ENCODE data around the gene CABP2.
"Not testable (repeated sequence)": the region's sequence is repeated elsewhere in the genome, so short reads cannot be mapped to it uniquely, and the experiment has no call there.

CABP2 gene

DNA sequence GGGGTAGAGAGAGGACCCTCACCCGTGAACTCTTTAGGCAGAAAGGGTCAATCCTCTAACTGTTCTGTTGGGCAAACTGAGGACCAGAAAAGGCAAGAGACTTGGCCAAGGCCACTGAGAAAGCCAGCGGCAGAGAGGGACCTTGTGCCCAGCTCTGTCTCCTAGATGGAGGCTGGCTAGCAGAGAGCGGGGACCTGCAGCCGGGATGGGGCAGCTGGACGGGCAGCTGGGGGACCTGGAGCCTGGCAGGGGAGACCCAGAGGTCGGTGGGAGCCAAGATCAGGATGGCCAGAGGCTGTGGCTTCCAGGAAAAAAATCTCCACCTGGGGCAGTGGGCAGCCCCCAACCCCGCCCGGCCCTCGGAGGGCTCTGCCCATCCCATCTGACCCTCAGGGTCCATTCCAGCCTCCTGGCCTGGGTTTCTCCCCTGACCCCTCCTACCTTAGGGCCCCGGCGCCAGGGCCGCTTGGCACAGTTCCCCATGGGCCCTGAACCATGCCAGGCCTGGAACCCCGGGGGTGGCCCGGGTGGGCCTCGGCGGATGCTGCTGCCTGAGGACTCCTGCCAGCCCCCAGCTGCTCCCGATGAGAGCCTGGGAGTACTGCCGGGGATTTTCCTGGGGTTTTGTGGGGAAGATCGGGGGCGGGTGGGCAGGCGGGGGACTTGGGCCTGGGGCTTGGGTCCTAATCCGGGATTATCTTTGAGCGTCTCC is at the start of gene CABP2:
TSS of gene CABP2 (minus strand) at position 603 of the 712 bp plus-strand sequence. CDS start at position 483, 120 bp downstream.
- no peak for DNase-seq

DNA sequence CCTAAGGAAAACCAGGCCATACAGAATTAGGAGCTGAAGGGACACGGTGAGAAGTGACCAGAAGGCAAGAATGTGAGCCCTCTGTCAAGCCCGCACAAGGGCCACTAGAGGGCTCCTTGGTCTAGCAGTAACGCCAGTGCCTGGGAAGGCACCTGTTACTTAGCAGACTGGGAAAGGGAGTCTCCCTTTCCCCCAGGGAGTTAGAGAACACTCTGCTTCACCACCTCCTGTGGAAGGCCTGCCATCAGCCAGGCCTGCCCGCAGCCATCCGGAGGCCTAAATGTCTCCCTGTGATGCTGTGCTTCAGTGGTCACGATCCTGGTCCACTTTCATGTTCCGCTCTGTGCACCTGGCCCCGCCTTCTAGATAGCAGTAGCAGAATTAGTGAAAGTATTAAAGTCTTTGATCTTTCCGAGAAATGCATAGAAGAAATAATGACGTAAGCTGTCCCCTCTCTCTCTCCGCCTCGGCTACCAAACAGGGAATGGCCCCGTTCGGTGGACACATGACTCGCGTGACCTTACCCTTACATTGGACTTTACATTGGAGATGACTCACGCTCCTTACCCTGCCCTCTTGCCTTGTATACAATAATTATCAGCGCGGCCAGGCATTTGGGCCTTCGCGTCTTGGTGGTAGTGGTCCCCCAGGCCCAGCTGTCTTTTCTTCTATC is 49.6 kb upstream of the CABP2 start:
- no peak for DNase-seq

DNA sequence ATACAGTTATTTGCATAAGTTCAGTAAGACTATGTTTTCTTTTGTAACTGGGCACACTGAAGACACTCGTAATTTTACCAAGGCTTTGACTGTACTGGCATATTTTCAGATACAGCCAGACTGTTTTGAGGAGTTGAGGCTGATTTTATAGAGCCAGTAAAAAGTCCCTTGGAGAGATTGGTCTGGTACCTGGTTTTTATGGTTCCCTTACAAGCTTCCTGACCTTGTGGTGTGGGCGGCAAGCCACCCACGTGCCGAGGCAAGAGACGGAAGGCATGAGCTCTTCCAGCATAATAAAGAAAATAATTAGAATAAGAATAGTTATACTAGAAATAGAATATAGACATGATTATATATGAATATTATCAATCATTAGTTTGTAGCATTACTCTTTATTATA is 49.1 kb upstream of the CABP2 start:
- DNase-seq = no peak

DNA sequence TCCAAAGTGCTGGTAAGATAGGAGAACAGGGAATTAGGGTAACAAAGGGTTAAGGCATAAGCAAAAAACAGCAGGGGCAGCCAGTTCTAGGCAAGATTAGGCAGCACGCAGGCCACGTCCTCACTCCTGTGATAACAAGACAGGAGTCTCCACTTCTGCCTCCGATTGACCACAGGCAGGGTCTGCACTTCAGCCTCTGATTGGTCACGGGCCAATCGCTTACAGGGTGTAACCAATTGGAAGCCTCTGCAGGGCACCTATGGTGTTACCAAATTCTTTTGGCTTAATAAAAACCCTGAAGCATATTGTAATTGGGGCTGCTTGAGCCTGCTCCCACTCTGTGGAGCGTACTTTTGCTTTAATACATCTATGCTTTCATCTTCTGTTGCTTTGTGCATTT is 48.2 kb upstream of the CABP2 start:
- DNase-seq = no peak

DNA sequence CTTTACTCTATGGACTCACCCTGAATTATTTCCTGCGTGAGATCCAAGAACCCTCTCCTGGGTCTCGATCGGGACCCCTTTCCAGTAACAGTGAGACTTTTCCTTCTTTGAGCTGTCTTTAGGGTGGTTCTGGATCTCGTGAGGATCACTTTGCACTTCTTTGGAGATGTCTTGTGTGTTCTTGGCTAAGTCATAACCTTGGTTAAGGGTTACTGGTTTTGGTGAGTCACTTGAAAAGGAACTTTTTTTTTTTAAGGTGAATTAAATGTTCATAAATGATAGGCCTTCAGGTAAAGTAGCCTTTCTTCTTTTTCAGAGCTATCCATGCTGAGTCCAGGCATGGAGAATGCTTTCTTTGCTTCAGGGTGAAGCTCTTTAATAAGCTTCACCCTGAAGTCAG is 41.0 kb upstream of the CABP2 start:
- DNase-seq = no peak

DNA sequence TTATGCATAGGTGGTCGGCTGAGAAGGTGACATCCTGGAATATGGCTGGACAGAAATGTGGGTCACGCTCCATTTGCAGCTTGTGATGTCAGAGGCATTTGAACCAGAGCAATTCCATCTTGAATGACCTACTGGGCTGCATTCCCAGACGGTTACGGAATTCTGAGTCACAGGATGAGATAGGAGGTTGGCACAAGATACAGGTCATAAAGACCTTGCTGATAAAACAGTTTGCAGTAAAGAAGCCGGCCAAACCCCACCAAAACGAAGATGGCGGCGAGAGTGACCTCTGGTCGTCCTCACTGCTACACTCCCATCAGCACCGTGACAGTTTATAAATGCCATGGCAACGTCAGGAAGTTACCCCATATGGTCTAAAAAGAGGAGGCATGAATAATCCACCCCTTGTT is 40.5 kb upstream of the CABP2 start:
- DNase-seq = not testable (repeated sequence)

DNA sequence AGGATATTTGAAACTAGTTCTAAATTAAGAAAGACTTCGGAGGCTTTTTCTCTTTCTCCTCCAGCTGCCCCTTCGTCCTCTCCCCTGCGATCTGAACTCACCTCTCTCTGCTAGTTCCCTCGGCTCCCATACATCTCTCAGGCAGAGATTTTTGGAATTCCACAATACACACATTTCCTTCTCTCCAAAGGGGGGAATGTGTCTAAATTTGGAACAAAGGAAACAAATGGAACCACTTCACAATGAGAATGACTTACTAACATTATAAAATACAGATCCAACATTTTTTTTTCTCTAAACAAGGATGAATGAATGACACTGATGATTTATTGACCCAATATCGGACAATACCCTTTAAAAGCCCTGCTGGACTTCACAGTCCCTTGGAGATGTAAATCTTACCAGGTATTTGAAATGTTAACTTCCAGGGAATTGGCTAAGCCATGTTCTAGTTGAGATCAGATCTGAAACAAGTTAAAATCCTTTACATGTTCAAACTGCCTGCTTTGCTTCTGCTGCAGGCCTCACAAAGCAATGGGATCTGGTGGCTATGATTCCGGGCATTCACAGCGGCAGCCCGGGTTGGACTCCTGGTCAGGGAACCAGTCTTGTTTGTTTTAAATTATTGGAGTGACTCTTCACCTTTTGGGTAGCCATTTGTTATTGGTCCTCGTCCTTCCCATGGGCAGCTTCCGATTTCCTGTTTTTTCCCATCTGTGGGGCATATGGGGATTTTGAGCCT is 39.9 kb upstream of the CABP2 start:
- no peak for DNase-seq

DNA sequence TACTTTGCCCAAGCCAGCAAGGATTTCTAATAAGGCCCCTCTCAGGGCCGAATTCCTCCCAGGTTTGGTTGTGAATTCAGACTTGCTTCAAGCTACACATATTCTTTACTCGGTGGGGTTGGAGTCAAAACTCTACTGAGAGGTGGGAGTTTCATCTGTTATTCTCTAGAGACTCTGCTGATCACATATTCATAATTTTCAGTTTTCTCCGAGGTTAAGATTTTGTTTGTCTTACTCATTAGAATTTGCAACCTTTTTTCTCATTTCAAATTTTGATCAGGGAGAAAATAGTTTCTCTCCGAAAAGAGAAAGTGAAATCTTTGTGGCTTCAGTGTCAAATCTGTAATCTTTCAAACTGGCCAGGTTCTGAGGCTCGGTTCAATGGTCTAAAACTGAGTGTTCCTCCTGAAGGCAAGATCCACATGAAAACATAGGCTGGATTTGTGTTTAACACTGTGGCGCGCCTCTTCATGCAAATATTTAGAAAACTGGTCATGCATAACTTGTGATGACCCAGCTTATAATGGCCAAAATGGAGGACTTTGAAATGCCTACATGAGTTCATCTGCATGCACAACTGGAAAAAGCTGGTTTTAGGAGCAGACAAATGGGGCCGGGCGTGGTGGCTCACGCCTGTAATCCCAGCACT is 38.8 kb upstream of the CABP2 start:
- no peak for DNase-seq

DNA sequence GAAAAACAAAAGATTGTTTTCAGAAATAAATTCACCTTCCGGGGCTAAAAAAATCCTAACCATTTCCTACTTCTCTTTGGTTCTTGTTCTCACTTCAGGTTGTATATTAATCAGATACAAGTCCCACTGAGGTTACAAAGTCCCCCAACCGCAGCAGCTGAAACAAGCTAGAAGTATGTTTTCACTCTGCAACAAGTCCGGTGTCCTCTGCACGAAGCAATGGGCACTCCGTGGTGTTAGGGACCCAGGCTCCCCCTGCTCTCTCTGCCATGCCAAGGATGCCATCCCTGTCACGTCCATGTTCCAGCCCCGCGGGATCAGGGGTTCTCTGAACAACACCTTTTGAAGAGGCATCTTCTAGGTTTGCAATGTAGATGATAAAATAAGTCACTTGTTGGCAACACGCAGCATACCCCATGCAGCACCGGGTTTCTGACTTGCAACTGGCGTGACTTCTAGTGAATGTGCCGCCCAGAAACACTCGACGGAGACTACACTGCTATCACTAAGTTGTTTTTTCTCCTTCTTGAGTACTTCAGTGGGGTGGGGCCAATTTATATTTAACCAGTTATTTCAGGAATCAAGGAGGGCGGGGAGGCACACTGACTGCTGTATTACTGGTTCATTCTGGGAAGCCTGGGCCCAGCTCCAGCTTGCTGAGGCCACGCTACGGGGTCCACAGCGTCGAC is 35.0 kb upstream of the CABP2 start:
- DNase-seq = no peak

DNA sequence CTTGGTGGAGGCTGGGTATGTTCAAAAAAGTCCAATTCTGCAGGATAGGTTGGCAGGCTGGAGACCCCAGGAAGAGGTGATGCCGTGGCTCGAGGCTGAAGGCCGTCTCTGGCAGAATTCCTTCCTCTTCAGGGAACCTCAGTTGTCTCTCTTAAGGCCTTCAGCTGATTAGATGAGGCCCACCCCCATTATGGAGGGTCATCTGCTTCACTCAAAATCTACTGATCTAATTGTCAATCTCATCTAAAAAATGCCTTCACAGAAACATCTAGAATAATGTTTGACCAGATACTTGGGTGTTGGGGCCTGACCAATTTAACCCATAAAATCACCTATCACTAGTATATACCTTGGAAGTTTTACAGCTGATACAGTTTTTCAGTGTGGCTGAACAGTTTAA is 33.0 kb upstream of the CABP2 start:
- no peak for DNase-seq

DNA sequence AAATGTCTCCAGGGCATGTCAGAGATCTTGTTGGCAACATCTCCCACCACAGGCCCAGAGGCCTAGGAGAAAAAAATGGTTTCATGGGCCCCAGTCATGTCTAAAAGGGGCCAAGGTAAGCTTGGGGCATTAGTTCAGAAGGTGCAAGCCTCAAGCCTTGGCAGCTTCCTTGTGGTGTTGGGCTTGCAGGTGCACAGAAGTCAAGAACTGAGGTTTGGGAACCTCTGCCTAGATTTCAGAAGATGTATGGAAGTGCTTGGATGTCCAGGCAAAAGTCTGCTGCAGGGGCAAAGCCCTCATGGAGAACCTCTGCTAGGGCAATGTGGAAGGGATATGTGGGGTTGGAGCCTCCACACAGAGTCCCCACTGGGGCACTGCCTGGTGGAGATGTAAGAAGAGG is 28.5 kb upstream of the CABP2 start:
- DNase-seq = not testable (repeated sequence)

DNA sequence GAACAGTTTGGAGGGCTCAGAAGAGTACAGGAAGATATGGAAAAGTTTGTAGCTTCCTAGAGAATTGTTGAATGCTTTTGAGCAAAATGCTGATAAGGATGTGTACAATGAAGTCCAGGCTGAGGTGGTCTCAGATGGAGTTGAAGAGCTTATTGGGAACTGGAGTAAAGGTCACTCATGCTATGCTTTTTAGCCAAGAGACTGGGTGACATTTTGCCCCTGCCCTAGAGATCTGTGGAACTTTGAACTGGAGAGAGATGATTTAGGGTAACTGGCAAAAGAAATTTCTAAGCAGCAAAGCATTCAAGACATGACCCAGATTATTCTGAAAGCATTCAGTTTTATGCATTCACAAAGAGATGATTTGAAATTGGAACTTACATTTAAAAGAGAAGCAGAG is 27.9 kb upstream of the CABP2 start:
- no peak for DNase-seq

DNA sequence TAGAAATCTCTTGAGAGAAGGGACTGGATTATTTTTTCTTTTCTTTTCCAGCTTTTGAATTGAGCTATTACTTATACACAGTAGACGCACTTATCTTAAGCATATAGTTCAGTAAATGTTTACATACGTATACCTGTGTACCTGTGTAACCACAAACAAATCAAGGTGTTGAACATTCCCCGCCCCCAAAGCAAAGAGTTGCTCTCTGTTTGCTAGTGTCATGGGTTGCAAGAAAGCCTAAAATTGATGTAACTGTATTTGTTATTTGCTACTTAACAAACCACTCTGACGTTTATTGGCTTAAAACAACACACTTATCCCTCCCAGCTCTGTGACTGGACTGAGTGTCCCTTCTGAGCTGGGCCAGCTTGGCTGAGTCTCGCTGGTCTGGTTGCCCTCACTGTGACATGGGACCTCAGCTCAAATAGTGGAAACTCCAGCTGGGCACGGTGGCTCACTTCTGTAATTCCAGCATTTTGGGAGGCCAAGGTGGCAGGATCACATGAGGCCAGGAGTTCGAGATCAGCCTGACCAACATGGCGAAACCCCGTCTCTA is 25.4 kb upstream of the CABP2 start:
- no peak for DNase-seq

DNA sequence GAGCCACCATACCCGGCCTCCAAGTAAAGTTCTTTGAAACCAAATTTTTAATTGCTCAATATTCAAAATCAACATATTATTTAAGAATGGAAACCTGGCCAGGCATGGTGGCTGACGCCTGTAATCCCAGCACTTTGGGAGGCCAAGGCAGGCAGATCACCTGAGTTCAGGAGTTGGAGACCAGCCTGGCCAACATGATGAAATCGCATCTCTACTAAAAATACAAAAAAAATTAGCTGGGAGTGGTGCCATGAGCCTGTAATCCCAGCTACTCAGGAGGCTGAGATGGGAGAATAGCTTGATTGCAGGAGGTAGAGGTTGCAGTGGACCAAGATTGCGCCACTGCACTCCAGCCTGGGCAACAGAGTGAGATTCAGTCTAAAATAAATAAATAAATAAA is 24.9 kb upstream of the CABP2 start:
- DNase-seq = not testable (repeated sequence)

DNA sequence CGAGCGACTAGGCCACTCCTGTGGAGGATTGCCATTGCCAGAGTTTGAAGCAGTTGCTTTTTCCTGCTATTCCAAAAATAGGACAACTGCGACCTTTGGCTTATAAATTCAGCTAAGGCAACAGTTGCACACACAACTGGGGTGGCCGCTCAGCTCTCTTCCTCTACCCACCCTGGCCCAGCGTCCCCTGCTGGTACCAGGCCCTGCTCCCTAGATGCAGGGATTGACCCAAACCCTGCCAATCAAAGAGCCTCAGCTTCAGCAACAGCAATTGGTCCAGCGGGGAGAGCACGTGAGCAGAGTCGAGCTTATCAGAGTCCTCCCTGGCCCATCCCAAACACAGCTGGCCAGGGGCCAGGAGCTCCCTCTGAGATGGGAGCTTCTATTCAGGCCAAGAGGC is 22.0 kb upstream of the CABP2 start:
- DNase-seq = no peak

DNA sequence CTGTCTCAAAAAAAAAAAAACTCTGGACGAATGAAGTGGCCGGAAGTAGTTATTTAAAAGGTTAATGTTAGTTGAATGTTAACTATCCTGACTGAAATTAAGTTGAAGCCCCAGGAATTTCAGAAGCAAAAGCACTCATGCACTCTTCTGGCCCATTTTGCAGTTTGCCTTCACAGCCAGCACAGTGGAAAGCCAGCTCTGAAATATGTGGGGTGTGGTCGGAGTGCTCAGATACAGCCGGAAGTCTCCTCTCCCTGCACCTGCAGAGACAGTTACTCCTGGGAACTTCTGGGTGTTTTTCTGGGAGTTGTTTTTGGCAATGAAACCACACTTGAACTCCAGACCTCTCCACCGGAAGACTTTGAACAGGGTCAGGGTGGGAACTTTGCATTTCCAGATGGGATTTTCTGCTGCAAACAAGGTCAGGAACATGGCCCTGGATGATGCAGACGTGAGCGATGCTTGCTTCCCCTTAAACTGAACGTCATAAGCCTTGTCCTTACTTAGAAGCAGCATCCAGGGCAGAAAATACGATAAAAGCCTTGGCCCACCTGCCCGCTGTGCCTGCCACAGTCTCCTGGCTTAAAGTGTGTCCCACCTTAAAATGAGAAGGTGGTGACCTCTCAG is 21.5 kb upstream of the CABP2 start:
- no peak for DNase-seq

DNA sequence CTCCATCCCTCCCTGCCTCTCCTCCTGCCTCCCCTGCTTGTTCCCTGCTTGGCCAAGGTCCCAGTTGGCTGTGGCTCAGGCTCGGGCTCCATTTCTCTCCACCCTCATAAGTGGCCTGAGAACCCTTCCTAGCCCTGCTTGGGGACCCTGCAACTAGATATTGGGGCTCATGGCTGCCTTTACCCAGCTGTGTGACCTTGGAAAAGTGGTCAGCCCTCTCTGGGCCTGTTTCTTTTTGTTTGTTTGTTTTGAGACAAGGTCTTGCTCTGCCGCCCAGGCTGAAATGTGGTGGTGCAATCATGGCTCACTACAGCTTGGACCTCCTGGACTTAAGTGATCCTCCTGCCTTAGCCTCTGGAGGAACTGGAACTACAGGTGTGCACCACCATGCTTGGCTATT is 20.3 kb upstream of the CABP2 start:
- no peak for DNase-seq

DNA sequence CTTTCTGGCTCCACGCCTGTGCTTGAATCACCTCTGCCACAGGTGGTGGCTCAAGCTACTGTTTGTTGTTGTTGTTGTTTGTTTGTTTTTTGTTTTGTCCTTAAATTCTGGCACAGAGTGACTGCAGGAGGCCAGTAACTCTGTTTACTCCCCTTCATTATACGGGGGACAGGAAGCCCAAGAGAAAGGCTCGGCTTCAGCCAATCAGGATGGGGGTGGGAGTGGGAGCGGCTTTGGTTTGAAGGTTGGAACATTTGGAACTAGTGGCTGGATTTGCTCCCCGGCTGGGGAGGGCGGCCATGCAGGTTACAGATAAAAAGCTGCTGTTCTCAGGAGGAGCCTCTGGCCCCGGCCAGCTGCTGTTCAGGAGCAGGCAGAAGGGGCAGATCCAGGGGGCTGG is 19.7 kb upstream of the CABP2 start:
- no peak for DNase-seq

DNA sequence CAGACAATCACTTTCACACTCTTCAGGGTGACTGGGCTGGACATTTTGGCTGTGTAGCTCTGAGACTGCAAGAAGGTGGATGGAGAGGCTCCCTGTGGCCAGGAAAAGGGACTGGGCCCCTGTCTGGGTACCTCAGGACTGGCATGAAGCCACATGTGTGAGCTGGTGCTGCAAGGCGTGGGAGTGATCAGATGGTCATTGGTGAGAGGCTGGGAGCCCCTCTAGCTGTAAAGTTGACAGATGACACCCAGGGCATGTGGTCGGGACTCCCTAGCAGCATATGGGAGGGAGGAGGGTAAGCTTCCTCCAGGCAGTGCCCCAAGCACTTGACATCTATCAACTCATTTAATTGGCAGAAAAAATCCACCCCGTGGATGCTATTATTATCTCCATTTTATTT is 18.9 kb upstream of the CABP2 start:
- no peak for DNase-seq

DNA sequence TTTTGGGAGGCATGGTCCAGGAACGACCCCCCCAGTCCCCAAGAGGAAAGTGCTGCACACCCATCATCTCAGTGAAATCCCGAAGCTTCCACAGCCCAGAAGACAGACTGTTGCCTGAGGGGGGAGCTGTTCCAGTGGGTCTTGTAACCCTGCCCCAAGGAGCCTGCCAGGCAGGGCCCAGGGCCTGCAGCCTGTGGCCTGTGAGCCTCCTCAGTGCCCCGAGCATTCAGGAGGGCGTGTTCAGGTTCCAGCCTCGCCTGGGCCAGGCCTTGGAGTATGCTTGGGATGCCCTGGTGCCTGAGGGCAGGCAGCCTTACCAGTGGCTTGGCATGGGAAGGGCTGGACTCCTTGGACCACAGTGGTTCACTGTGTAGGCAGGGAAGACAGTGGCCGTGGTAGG is 18.0 kb upstream of the CABP2 start:
- DNase-seq = no peak

DNA sequence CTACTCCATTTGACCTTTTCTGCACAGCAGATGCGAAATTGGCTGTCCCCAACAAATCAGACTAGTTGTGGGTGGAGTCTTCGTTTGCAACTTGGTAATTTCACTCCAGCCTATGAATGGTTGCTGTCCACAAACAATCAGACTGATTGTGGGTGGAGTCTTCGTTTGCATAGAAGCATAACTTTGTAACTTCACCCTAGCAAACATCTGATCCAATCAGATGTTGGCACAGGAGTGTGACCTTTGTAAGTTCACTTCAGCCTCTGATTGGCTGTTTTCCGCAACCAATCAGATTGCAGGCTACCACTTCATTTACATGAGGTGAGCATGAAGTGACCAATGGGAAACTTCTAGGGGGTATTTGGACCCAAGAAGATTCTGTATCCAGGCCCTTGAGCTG is 16.3 kb upstream of the CABP2 start:
- DNase-seq = no peak

DNA sequence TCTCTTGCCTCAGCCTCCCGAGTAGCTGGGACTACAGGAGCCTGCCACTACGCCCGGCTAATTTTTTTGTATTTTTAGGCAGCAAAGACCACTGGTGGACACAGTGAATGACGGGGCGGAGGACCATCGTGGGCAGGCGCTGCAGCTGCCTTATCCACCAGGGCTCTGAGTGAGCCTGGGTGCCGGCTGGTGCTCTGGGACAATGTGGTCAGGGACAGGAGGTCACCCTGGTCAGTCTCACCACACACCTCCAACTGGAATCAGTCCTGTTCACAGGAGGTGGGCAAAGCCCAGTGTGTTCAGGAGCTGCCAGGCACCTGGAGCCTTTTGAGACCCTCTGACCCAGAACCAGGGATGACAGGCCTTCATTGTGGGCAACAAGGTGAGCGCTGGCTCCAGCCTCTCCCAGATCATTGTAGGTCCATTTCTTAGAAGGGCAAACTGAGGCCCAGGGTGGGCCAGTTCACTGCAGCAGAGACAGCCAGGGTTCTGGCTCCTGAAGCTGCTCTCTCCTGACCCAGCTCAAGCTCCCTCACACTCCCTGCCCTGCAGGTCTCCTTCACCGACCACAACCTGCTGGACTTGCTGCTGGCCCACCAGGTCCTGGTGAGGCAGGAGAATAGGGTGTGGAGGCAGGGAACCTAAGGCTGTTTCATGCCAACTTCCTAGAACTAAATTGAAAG is 15.7 kb upstream of the CABP2 start:
- no peak for DNase-seq

Data from NCI-H187 treated with DMSO at 0.1 percent for 48 hours (cell line).